NB4 (cell line): ENCODE data around the gene VKORC1.

ENCODE experiments used
- DNase-seq: peaks from one replicate; pipeline ENCODE4 v3.0.0; 2010; ENCODE audit warnings: low read depth
- H3K4me3 ChIP-seq: one replicate; pipeline ENCODE4 v1.5.1; 2011; ENCODE audit warnings: mild to moderate bottlenecking, low read depth, low read length, moderate library complexity
- MAX ChIP-seq: IDR thresholded peaks from 2 replicates; pipeline ENCODE4 v1.6.1; 2011; ENCODE audit warnings: low read depth, low read length
- MYC ChIP-seq: IDR thresholded peaks from 2 replicates; pipeline ENCODE4 v1.6.1; 2011; ENCODE audit warnings: low read depth, low read length
- POLR2A ChIP-seq: IDR thresholded peaks from 2 replicates; pipeline ENCODE4 v1.6.1; 2011; ENCODE audit warnings: mild to moderate bottlenecking; ENCODE audit not compliant: insufficient read length; ENCODE audit errors: extremely low read depth
- TF ChIP-seq, protein P1 (sequence below): IDR thresholded peaks from one replicate; pipeline ENCODE4 v1.5.1; 2012; ENCODE audit warnings: low read depth, low read length

The VKORC1 gene

GRCh38 chr16:31055613-31056012, 39.0 kb downstream of the VKORC1 start:
- no peak overlapping the region for H3K4me3 ChIP-seq
- DNase-seq: no peak
- no peak for TF ChIP-seq MAX
- TF ChIP-seq MYC: no peak
- no peak for TF ChIP-seq POLR2A
- TF ChIP-seq, protein P1, sequence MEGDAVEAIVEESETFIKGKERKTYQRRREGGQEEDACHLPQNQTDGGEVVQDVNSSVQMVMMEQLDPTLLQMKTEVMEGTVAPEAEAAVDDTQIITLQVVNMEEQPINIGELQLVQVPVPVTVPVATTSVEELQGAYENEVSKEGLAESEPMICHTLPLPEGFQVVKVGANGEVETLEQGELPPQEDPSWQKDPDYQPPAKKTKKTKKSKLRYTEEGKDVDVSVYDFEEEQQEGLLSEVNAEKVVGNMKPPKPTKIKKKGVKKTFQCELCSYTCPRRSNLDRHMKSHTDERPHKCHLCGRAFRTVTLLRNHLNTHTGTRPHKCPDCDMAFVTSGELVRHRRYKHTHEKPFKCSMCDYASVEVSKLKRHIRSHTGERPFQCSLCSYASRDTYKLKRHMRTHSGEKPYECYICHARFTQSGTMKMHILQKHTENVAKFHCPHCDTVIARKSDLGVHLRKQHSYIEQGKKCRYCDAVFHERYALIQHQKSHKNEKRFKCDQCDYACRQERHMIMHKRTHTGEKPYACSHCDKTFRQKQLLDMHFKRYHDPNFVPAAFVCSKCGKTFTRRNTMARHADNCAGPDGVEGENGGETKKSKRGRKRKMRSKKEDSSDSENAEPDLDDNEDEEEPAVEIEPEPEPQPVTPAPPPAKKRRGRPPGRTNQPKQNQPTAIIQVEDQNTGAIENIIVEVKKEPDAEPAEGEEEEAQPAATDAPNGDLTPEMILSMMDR: no peak

- no peak overlapping the region for H3K4me3 ChIP-seq
- DNase-seq: peak; percentile 67
- no peak for TF ChIP-seq POLR2A
- no peak for TF ChIP-seq MAX
- no peak for TF ChIP-seq MYC
- TF ChIP-seq, protein P1: no peak
Observed at GRCh38 chr16:31052114-31052513, 42.5 kb downstream of the VKORC1 start.

DNA sequence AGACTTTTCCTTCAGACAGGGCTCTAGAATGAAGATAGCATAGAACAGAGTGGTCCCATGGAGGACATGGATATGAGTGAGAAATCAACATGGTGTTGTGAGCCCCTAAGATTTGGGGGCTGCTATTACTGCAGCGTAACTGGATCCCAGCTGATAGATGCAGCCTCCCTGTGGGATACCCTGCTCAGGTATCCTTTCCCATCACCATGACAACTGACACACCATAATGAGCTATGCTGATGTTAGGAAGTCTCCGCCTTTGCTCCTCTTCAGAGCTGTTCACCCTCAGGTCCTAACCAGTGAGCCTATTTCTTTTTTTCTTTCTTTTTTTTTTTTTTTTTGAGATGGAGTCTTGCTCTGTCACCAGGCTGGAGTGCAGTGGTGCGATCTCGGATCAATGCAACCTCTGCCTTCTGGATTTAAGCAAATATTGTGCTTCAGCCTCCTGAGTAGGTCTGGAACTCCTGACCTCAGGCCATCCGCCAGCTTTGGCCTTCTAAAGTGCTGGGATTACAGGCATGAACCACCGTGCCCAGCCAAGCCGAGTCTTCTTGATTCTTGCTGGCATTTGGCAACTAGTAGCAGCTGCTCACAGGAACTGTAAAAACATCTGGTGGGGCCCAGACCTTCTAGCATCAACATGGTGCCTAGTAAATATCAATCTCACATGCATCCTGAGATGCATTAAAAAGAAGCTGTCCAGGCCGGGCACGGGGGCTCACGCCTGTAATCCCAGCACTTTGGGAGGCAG, 44.1 kb downstream of the VKORC1 start:
- TF ChIP-seq MAX (no peak), MYC (no peak), POLR2A (no peak)
- TF ChIP-seq, protein P1: no peak
- no peak for DNase-seq
- no peak overlapping the region for H3K4me3 ChIP-seq

DNA sequence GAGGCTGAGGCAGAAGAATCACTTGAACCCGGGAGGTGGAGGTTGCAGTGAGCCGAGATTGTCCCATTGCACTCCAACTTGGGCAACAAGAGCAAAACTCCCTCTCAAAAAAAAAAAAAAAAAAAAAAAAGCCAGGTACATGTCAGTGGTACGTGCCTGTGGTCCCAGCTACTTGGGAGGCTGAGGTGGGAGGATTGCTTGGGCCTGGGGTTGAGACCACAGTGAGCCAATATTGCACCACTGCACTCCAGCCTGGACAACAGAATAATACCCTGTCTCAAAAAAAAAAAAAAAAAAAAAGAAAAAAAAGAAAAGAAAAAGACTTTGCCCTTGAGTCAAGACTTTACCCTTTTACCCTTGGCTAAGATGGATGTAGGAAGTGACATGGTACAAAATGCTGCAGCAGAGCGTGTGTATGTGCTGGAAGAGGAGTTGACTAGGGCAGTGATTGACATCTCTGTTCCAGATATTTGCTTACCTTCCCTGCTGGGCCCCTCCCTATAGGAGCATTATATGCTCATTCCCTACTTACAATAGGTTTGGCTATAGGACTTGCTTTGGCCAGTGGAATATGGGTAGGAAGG, 50.6 kb downstream of the VKORC1 start:
- TF ChIP-seq MYC: no peak
- TF ChIP-seq, protein P1: no peak
- no peak for TF ChIP-seq MAX
- DNase-seq: no peak
- H3K4me3 ChIP-seq: no peak overlapping the region

DNA sequence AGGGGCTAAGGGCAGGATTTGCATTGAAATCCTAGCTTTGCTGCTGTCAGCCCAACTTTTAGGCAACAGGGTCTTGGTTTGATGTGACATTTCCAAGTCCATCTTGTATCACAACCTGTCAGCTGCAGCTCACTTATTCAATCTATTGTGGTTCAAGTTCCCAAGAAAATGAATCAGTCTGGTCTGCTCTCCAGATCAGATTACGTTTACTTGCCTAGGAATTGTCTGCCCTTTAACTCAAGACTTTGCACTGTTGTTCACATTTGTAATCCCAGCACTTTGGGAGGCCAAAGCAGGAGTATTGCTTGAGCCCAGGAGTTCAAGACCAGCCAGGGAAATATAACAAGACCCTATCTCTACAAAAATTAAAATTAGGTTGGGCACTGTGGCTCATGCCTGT, 51.2 kb downstream of the VKORC1 start:
- DNase-seq: no peak
- TF ChIP-seq, protein P1: no peak
- no peak for TF ChIP-seq MYC
- no peak for TF ChIP-seq MAX
- no peak overlapping the region for H3K4me3 ChIP-seq
